GM19238 (cell line): ENCODE measurements around the gene RAB36.

Experiments
- DNase-seq: peaks from one replicate; pipeline ENCODE4 v3.0.0; 2011; ENCODE audit warnings: low spot score; ENCODE audit not compliant: insufficient read length

The RAB36 gene

DNA sequence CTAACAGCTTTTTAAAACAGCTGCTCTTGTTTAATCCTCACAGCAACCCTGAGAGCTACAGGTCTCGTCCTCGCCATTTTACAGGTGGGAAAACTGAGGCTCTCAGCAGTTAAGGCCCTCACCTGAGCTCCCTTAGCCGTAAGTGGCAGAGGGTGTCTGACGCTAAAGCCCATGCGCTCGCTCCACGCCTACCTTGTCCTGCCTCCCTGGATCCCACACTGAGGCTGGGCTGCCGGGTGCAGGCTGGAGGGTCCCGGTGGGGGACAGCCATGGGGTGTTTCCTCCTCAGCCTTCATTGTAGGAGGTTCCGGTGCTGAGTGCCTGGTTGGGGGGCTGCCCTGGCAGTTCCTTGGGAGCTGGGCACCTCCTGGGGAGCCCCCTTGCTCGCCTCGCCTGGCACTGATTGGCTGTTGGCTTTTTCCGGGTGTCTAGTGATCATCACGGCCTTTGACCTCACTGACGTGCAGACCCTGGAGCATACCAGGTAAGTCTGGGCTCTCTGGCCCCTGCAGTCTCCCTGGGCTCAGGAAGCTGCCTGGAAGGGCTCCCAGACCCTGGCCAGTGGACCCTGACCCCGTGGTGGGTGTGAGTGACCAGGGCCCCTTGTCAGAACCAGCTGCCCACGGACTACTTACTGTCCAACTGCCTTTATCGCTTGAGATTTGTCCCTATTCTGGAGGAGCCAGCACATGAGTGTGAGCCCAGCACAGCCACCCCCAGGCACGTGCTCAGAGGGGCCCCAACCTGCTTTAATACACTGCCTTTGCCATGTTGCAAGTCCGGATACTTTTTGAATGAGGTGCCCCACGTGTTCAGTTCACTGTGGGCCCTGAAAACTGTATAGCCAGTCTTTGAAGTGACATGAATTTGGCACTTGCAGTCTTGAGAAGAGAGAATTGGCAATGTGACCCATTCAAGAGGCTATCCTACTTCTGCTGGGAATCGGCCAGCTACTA is 12.6 kb downstream of the RAB36 start:
- no peak for DNase-seq

DNA sequence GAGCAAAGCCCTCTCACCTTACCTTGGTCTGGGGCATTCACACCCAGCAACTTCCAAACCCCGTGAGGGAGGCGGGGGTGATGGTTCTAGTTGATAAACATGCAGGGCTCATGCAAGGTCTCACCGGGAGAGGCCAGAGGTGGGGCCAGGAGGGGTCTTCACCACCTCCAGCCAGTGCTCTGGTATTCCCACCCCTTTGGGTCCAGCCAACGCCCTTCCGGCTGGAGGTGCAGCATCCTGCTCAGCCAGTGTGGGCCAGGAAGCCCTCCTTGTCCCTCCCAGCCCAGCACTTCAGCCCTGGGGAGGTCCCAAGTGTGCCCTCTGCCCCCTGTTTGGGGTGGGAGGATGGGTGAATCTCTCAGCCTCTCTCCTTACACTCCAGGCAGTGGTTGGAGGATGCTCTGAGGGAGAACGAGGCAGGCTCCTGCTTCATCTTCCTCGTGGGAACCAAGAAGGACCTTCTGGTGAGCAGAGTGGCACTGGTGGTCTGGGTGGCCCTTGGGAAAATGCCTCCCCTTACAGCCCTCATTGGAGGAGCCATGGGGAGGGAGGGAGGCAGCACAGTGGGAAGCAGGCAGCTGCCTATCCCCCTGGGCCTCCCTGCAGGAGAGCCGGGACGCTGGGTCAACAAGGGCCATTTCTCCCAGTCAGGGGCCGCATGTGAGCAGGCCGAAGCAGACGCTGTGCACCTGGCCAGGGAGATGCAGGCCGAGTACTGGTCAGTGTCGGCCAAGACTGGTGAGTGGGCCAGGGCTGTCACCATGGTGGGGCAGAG is 13.4 kb downstream of the RAB36 start:
- DNase-seq, result no peak

GRCh38 chr22:23159291-23159630 is 14.0 kb downstream of the RAB36 start:
- no peak for DNase-seq

DNA sequence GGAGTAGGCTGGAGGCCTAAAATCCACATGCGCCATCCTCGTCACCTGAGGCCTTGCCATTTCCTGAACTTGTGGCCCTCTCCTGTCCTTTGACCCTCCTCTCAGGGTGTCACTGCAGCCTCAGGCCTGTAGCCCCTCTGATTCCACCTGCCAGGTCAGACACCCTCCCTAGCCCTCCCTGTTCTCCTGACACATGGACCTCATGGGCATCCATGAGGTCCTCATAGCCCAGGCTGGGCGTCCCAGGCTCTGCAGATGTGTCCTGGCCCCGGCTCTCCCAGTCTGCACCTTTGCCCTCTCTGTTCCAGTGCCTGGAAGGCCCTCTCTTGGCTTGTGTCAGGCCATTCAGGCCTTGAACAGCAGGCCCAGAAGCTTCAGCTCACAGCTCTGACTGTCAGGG is 15.8 kb downstream of the RAB36 start:
- DNase-seq, result no peak

- DNase-seq, result no peak
Measured at GRCh38 chr22:23161574-23161973, 16.3 kb downstream of the RAB36 start.

GRCh38 chr22:23163665-23164064 is 18.4 kb downstream of the RAB36 start:
- no peak for DNase-seq

DNA sequence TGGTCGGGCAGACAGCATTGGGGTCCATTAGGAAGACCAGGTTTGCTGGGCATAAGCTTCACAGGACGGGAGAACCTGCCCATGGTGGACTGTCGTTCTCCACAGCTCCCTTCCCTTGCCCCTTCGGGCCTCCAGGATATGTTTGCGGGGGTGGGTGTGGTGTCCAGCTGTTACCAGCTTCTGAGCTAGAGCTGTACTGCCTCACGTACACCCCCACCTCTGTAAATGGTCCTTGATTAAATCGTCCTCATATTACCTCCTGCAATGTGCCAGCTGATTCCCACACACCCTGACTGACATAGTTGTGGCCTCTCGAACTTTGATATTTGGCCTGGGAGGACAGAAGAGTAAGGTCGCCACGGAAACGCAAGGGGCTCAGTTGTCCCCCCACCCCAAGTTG is 18.8 kb downstream of the RAB36 start:
- no peak for DNase-seq

DNA sequence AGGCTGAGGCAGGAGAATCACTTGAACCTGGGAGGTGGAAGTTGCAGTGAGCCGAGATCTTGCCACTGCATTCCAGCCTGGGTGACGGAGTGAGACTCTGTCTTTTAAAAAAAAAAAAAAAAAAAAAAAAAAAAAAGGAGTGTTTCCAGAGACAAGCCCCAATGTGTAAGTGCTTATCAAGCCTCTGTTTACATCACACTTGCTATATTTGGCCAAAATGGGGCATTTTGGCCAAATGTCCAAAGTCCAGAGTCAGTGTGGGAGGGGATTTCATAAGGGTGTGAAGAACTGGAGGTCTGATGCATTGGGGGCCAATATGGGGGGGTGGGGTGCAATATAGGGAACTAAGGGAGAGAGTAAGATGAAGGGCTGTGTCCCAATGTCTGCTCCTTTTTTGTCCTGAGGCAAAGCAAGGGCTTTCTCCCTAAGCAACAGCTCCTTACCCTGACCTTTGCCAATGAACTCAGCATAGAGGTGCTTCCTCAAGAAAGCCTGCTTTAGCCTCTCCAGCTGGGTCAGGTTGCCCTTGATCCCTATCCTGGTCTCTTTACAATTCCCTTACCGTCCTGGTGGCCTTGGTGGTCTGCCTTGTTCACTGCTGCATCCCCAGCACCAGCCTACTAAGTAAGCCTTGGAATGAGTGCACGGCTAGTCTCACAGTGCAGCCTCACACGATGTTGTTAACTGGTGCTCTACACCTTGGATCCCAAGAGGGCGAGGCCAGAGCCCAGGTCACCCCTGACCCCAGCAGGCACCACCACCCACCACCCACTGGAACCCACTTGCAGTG is 21.0 kb downstream of the RAB36 start:
- no peak for DNase-seq

GRCh38 chr22:23166841-23167616 is 21.8 kb downstream of the RAB36 start:
- DNase-seq, result no peak

- no peak for DNase-seq
Measured at GRCh38 chr22:23168391-23169042, 23.2 kb downstream of the RAB36 start.

GRCh38 chr22:23169043-23169406 is 23.7 kb downstream of the RAB36 start:
- DNase-seq, result no peak

GRCh38 chr22:23175817-23176644 is 30.8 kb downstream of the RAB36 start:
- DNase-seq, result no peak

GRCh38 chr22:23176645-23177027 is 31.4 kb downstream of the RAB36 start:
- DNase-seq, result no peak

GRCh38 chr22:23177197-23177596 is 31.9 kb downstream of the RAB36 start:
- no peak for DNase-seq

GRCh38 chr22:23178512-23179254 is 33.4 kb downstream of the RAB36 start:
- DNase-seq, result peak; percentile 75

DNA sequence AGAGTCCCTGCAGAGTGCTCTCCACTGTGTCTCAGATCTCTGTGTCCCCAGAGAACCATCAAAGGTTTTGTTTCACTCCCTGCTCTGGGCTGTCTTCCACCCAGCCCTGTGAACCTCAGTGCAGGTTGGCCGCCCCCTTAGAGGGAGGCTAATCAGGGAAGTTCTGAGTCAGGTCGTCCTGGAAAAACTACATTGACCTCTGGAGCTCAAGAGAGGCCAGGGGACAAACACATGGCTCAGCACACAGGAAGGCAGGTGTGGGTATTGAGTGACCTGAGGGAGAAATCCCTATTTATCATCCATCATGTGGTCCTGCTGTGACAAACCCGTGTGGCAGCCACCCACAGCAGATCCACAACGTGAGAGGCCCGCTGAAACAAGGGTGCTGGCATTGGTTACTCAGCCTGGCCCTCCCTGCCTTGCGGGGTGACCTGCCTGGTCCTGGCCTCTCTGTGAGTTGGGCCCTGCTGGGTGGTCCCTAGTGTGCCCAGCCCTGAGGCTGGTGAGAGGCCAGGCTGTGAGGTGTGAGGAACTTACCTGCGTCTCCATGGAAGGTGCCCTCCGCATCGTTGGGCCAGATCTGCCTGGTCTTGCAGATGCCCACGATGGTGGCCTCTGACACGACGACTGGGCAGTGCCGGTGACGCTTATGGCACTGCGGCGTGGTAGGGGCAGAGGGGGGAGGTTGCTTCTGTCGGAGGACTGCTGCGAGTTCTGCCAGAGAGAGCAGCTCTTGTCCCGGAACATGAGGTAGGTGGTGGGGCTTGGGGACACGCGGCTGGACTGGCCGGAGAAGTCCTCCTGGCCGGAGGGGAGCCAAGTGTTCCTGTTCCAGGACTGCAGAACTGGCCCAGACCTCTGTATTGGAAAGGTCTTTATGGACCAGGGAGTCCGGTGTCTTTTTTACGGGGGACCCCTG is 34.4 kb downstream of the RAB36 start:
- no peak for DNase-seq

DNA sequence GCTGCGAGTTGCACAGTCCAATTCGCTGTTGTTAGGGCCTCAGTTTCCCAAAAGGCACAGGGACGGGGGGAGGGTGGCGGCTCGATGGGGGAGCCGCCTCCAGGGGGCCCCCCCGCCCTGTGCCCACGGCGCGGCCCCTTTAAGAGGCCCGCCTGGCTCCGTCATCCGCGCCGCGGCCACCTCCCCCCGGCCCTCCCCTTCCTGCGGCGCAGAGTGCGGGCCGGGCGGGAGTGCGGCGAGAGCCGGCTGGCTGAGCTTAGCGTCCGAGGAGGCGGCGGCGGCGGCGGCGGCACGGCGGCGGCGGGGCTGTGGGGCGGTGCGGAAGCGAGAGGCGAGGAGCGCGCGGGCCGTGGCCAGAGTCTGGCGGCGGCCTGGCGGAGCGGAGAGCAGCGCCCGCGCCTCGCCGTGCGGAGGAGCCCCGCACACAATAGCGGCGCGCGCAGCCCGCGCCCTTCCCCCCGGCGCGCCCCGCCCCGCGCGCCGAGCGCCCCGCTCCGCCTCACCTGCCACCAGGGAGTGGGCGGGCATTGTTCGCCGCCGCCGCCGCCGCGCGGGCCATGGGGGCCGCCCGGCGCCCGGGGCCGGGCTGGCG is 35.1 kb downstream of the RAB36 start, which contains the start of gene BCR:
Gene BCR (plus strand): TSS at position 209 of the 592 bp plus-strand sequence. CDS start 452 bp downstream, outside the sequence.
- DNase-seq, result peak; percentile 65
